Activated CD4-positive, alpha-beta T cell treated with anti-CD3 and anti-CD28 coated beads, Interleukin-2, Interleukin-4, amounts not matched to agents 100 ng/mL and 50 ng/mL, durations not matched to agents 16 hours and 8 hours (primary cell): ENCODE measurements around the gene COL20A1.
"Not testable (repeated sequence)": the region's sequence is repeated elsewhere in the genome, so short reads cannot be mapped to it uniquely, and the experiment has no call there.

Source experiments
- DNase-seq: peaks from one replicate; pipeline ENCODE4 v3.0.0-alpha.2; 2020; ENCODE audit warnings: low spot score

Gene COL20A1

DNA sequence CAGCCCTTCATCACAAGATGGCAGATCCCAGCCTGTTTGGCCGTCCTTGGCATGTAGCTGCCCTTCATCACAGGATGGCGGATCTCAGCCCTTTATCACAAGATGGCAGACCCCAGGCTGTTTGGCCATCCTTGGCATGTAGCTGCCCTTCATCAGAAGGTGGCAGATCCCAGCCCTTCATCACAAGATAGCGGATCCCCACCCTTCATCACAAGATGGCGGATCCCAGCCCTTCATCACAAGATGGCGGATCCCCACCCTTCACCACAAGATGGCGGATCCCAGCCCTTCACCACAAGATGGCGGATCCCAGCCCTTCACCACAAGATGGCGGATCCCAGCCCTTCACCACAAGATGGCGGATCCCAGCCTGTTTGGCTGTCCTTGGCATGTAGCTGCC is 42.1 kb downstream of the COL20A1 start:
- DNase-seq, result not testable (repeated sequence)

DNA sequence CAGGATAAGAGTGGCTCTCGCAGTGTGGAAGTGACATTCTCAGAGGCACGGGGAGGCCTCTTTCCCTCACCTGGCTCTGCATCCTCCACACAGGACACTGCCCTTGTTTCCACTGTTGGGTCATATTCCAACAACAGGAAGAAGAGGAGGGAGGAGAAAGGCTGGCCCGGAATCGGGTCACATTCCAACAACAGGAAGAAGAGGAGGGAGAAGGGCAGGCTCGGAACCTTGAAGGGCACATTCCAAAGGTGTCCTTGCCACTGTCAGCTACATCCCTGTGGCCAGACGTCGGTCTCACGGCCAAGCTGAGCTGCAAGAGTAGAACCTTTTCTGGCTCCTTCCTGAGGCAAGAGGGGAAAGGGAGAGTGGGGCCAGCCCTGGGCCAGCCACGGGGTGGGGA is 42.7 kb downstream of the COL20A1 start:
- no peak for DNase-seq

DNA sequence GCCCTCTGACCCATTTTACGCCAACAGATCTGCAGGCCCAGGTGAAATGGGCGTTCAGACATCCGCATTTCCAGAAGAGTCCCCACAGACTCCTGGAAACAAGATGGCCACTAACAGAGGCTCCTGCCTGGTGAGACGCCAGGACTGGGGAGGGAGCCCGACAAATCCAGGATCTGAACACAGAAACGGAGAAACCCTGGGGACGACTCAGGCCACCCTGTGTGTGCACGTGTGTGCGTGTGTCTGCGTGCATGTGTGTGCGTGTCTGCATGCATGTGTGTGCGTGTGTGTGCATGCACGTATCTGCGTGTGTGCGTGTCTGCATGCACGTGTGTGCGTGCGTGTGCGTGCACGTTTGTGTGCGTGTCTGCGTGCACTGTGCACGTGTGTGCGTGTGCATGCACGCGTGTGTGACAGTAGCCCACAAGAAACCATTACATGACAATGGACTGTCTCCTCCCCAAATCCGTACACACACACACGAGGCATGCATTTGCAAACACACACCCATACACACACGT is 43.3 kb downstream of the COL20A1 start:
- DNase-seq, result no peak

DNA sequence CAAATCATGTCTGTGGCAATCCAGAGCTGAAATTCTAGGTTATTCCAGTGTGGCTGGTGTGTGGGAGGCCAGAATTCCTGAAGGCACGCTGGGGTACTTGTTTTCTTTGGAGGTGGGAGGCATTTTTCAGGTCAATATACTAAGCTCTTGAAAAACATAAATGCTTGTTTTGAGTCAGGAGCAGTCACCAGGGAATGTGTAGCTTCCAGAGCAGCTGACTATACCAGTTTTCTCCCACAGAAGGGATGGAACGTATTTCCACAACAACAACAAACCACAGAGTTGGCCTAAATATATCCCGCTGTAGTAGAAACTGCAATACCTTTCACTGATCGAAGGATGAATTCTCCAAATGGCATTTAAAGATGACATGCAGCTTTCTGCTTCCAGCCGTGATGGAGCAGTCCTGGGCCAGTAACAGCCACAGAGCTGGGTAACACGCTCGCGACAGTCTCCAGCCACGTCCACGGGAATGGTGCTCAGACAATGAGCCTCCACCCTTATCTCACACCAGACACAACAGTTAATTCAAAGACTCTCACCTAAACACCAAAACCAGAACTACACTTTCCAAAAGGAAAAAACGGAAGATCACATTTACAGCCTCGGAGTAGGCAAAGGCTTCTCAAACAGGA is 44.9 kb downstream of the COL20A1 start:
- no peak for DNase-seq

DNA sequence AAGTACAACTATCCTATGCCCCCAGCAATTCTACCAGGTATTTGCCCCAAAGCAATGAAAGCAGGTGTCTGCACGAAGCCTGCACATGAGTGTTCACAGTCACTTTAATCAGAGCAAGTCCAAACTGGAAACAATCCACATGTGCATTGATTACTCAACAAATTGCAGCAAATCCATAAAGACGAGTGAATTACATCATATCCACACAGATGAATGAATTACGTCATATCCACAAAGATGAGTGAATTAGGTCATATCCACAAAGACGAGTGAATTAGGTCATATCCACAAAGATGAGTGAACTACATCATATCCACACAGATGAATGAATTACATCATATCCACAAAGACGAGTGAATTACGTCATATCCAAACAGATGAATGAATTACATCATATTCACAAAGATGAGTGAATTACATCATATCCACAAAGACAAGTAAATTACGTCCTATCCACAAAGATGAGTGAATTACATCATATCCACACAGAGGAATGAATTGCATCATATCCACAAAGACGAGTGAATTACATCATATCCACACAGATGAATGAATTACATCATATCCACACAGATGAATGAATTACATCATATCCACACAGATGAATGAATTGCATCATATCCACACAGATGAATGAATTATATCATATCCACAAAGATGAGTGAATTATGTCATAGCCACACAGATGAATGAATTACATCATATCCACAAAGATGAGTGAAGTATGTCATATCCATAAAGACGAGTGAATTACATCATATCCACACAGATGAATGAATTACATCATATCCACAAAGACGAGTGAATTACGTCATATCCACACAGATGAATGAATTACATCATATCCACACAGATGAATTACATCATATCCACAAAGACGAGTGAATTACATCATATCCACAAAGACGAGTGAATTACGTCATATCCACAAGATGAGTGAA is 46.4 kb downstream of the COL20A1 start:
- not testable (repeated sequence) for DNase-seq

DNA sequence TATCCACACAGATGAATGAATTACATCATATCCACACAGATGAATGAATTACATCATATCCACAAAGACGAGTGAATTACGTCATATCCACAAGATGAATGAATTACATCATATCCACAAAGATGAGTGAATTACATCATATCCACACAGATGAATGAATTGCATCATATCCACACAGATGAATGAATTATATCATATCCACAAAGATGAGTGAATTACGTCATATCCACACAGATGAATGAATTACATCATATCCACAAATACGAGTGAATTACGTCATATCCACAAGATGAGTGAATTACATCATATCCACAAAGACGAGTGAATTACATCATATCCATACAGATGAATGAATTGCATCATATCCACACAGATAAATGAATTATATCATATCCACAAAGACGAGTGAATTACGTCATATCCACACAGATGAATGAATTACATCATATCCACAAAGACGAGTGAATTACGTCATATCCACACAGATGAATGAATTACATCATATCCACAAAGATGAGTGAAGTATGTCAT is 47.2 kb downstream of the COL20A1 start:
- not testable (repeated sequence) for DNase-seq

DNA sequence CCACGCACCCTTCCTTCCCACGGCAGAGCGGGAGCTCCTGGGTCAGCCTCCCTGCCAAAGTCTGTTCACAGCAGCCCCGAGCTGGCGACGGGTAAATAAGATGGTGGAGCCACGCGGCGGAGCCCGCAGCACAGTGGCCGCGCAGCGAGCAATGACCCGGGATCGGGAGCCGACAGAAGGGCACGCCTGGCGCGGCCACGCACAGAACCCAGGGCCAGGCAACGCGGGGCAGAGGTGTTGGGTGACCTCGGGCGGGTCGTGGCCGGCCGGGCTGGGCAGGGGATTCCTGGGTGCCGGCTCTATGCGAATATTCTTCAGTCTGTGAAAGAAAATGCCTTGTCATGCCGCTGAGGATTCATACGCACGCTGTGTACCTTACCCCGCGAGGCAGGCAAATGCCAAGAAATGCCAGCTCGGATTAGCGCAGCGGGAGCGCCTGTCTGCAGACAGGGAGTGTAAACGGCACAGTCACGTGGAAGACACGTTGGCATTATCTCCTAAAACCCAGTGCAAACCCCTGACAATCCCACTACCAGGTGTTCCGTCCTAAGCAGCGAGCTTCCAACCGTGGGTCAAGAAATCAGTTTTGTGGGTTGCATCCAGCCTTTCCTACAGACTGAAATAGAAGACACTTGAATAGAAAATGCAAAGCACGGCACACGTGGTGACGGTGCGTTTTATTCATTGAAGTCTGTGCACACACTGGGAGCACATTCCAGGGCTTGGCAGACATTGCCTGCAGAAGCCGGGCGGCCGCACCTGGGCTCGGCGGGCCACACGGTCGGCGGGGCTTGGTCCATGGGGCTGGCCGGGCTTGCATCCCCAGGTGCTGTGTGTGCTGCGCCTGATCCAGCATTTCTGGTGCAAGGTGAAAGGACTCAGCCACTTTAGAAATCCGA is 49.8 kb downstream of the COL20A1 start:
- DNase-seq, result no peak

DNA sequence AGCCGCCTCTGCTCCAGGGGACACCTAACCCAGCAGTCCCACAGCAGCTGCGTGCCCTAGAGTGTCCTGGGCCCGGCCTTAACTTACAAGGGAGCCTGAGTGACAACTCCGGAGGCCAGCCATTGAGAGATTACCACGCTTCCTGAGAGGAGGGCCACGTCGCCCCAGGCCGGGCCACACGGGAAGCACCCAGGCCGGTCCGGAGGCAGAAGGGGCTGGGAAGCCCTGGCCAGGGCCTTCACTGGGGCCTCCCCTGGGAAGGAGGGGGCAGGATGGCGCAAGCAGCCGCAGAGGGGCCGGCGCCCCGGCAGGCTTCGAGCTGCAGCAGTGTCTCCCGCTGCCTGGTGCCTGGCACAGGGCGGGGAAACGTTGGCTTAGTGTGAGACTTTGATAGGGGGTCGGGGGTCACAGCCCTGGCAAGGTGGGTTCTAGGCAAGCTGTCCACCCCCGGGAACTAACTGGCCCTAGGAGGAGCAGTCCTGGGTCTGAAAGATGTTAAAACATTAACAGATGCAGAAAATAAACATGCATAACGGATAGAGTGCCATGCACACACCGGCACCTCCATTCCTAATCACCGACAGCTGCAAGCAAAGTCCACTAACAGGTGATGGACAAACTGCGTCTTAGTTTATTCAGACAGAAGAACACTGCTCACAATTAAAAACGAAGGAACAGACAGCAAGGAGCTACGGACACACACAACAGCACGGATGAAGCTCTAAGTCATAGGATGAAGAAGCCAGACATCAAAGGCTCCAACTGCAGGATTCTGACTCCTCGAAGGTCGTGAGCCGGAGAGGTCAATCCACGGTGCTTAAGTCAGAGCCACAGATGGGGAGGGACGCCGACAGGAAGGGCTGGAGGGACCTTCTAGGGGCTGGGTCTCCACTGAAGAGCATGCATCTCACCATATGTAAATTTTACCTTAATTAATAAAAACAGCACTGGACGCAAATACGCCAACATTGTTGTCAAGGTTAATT is 50.8 kb downstream of the COL20A1 start:
- DNase-seq, result no peak

DNA sequence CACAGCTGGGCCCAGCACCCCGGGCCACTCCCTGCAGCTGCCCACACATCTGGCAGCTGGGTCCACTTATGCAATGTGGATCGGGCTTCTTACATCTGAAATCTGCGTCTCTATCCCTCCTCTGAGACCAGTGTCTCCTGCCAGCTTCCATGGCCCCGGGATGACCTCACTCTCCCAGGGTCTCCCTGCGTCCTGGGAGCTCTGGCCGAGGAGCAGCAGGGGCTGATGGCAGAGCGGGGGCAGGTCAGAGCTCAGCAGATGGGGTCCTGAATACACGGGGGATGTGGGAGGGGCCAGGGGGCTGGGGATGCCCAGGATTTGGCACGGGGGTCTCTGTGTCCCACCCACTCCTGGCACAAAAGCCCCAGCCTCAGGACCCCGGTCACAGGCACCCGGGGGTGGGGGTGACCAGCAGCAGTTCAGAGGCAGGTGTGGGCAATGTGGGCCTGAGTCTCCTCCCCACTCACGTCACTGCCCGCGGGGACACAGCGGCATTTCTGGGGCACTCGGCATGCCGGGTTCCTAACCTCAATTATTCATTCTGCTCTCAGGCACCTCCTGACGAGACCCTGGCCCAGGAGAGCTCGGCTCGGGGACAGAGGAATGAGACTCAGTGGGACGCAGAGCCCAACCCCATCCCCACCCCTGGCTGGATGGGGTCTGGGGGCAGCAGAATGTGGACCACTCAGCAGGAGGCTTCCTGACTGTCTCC is 51.8 kb downstream of the COL20A1 start:
- DNase-seq, result no peak

DNA sequence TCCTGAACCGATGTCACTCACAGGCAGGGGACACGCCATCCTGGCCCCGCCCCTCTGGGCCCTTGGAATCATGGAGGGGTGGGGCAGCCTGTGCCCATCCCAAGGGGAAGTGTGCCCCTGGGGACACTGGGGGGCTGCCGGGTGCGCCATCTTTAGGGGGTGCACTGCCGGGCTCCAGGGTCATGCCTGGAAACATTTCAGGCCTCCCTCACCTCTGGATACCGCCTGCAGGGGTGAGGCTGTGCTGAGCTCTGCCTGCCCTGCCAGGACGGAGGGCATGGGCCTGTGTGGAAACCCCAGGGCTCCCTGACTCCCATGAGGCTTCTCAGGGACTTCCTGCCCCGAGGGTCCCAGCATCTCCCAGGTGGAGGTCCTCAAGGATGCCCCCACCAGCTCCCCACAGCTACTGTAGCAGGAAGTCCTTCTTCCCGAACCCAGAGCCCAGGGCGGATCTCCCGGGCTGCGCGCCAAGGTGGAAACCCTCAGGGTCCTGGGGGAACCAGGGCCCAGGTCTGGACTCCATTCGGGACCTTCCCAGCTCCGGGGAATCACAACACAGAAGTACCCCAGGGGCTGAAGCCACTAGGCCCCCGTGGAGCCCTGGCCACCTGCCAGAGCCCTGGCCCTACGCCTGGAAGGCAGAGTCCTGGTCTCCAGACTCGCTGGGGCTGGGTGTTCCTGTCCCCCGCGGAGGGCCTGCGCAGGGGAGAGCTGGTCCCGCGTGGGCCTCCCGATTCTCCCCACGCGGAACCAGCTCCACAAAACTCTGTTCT is 52.5 kb downstream of the COL20A1 start:
- DNase-seq, result no peak

DNA sequence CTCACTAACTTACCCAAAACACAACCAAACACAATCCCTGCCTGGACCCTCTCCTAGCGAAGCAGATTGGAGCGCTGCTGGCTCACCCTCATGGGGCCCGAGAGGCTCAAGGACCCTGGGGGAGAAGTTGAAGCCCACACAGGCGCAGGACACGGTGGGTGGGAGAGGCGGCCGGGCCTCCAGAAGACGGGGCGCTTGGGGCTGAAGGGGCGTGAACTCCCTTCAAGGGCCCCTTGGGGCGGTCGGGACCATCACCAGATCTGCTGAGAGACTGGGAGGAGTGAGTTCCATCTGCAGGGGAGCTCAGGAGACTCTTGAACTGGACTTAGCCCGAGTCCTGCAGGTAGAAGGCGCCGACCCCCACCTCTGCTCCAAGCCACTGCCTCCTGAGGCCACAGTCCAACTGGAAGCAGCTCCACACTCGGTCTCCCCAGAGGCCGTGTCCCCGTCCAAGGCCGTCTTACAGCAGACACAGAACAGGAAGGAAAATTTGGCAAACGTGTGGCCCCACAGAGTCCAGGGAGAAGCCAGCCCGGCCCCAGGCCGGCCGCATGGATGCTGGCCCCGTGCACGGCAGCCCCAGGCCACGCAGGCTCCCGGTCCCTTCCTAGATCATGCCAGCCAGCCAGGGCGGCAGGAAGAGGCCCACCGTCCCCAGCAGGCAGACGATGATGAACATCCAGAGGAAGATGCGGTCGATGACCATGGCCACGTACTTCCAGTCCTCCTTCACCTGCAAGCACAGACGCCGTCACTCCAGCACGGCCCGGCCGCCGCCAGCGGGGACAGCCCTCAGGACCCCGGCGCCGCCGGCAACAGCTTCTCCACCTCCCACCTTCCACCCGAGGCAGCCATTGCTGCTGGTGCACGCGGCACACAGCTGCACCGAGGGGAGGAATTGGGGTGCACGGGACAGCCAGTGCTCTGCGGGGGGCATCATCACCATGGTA is 53.4 kb downstream of the COL20A1 start:
- DNase-seq, result no peak

DNA sequence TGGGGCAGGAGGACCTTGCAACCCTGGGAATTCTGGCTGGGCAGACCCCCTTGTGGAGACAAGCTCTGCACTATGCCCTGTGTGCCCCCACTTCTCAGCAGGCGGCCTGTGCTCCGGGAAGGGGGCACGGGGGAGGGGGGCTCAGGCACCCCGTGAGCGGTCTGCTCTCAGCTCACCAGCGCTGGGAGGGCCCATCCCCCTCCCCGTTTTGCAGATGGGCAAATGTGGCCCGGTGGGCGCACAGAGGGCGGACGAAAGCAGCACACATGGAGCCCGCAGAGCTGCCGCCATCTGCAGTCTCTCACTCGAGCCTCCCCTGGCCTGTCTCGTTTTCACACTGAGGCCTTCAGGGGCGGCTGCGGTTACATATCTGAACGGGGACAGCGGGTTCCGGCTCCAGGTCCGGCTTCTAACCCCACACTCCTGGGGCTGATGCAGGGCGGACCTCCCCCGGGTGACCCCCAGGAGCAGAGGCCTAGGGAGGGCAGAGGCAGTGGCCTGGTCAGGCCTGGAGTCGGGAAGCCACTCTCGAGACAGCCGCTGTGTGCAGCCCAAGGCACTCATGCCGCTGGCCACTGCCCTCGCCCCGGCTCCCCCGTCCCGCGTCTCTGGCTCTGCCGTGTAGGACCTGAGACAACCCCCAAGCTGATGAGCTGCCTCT is 54.2 kb downstream of the COL20A1 start:
- no peak for DNase-seq

DNA sequence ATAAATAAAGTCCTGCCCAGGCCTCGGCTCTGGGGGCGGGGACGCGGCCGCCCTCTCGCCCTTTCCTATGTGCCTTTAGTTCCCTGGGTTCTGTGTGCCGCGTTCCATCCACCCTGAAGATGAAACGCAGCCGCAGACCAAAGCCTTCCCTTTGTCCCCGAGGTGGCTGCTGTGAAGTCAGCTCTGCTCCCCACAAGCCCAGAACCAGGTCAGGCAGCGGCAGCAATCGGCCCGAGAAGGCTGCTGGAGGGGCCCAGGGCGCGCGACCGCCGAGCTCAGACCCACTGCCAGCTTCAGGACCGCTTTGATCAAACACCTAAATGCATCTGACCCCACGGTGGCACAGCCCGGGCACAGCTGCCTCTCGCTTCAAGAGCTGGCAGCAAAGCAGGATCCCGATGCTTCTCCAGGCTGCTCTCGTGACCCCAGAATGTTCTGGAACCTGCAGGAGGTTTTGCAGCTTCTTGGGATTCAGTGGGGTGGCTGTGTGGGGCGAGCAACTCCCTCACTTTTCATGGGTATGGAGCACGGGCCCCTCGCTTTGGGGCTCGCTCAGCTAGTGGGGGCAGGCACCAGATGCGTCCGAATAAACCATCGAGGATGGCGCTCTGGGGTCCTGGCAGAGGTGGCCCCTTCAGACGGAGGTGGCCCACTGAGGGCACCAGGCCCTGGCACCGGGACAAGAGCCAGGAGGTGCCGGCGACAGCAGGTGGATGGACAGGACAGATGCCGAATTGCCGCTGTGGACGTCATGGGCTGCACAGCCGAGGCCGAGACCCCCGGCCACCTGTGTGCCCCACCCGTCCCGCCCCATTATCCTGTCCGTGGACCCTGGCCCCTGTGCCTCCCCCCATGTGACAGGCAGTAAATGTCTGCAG is 55.2 kb downstream of the COL20A1 start:
- no peak for DNase-seq

DNA sequence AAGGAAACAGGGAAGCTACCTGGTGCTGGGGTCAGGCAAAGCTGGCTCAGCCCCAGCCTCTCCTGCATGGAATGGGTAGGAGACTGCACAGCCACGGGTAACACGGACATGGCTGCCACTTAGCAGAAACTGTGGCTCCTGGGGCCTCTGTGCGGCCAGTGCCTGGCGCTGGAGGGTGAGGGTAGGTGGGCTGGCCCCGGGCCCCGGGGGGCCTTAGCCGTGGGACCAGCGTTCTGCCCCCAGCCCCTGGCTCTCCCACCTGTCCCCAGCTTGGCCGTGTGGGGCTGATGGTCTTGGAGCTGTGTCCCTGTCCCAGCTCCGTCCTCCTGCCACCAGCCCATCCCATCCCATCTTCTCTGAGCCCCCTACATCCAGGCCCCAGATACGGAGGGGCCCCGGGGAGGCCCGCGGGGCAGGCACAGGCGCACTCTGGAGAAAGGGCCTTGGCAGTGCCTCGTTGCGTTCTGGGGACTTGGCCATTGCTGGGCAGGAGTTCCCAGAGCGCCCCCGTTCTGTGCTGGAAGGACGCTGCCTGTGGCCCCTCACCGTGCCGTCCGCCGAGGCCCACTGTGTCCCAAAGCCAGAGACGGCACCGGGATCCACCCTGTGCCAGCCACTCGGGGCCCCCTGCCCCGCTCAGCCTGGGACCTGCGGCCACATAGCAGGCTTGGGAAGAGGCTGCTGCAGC is 56.0 kb downstream of the COL20A1 start:
- no peak for DNase-seq

DNA sequence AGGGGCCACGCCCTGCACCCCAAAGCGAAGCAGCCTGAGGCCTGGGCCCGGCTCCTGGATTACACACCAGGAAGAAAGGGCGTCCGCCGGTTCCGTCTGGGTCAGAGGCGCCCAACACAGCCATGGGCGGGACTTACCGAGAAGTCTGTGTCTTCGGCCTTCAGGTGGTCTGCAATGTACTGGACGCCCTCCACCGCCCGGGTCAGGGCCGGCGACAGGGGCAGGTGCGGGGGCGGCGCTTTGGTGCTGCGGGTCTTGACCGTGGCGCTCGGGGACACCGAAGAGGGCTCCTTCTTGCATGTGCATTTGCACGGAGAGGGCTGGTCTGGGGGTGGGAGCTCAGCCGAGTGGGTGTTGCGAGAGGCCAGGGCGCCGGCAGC is 56.5 kb downstream of the COL20A1 start:
- DNase-seq, result no peak

DNA sequence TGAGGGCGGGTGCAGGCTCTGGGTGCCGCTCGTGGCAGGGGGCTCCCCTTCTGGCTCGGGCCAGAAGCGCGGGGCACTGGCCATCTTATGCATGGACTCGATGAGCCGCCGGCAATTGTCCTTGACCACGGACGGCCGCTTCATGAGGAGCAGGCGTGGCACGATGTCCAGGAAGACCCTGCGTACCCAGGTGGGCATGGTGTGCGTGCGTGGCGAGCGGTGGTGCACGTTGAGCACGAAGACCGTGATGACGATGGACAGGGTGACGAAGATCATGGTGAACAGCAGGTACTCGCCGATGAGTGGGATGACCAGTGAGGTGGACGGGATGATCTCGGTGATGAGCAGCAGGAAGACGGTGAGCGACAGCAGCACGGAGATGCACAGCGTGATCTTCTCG is 57.2 kb downstream of the COL20A1 start:
- DNase-seq, result no peak
